GM21717 (cell line): Measurements from ENCODE around the gene TMEM72.

Experiments
- ATAC-seq: cut with Tn5 transposase; IDR thresholded peaks from one replicate; pipeline ENCODE4 v1.9.1; 2021; ENCODE audit warnings: mild to moderate bottlenecking, moderate library complexity; ENCODE audit not compliant: unreplicated experiment

Gene TMEM72

DNA sequence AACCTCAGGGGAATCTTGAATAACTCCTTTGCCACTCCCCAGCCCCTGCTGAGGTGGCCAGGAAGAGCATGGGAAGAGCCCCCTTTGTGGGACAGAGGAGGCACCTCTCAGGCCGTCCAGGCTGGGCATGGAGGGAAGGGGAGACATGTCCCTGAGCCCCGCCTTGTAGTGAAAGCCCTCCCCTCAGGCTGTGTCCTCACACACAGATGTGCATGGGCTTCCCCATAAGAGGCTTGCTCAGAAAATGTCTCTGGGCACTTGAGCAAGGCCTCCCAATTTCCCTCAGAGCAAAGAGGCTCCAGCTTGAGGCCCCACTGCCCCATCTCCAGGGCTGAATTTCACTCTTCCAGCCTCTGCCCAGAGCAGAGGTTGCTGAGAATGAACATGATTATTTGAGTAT is 3.8 kb downstream of the TMEM72 start:
- ATAC-seq = no peak

DNA sequence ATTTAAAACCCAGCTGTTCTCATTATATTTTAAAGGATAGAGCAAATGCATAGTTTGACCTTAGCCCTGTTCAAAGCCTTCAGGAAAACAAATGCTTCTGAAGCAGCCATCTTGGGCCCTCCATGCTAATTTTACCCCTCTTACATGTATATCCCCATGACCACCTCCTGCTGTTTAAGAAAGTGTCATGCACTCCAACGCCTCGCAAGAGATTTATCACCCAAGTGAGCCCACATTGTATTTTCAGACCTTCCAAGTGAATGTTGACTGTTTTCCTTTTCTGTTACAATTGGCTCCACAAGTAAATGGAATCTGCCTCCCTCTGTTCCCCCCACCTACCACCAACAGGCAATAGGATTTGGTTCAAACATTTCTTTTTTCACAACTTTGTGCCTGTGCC is 5.3 kb downstream of the TMEM72 start:
- no peak for ATAC-seq

GRCh38 chr10:44917848-44918247 is 6.7 kb downstream of the TMEM72 start:
- no peak for ATAC-seq

DNA sequence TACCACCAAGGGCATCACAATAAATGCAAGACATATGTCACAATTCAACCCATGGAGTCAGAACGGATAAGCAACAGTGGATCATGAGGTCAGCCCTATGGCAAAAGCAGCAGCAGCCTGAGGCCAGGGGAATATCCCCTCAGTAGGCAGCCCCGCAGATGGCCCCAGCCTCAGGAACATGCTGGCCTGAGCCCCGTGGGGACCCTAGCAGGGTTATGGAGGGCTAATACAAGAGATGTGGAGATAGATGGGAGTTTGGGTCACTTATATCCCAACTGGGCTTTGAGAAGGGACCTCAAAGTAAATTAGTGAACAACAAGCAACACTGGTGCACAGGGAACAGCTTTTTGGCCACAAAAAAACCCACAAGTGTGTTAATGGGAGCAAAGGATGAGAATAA is 9.1 kb downstream of the TMEM72 start:
- ATAC-seq = no peak

DNA sequence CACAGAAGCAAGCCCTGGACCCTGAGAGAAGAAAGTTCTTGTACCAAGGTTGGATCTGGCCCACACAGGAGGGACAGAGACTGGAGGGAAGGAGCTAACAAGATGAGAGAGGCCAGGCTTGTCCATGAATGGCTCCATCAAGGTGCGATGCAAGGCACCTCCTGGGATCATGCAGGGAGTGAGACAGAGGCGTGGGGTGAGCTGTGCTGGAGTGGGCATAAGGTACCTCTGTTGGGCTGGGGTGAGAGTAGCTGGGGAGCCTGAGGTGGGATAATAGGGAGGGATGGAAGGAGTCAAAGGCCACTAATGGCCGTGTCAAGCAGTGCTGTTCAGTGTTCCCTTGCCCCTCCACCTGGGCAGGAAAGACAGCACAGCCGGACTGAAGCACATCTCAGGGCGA is 9.9 kb downstream of the TMEM72 start:
- no peak for ATAC-seq

GRCh38 chr10:44921506-44921905 is 10.4 kb downstream of the TMEM72 start:
- no peak for ATAC-seq

GRCh38 chr10:44922021-44922420 is 10.9 kb downstream of the TMEM72 start:
- ATAC-seq = no peak

GRCh38 chr10:44922796-44923545 is 11.8 kb downstream of the TMEM72 start:
- ATAC-seq = no peak

DNA sequence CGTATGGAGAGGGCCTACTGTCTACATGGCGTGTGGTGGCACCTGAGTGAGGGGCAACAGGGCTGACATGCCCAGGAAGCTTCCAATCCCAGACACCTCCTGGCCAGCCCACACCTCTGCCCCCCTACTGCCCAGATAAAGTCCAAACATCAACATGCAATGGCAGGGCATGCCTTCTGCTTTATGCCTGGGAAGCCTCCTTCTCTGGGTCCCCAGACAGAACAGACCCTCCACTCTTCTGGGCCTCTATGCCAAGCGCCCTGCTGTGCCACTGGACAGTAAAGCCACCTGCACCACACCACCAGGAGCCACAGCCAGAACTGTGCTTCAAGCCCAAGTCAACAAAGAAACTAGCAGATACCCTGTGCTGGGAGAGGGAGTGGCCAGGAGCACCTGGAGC is 12.5 kb downstream of the TMEM72 start:
- no peak for ATAC-seq

- ATAC-seq = no peak
Measured at GRCh38 chr10:44924261-44925040, 13.3 kb downstream of the TMEM72 start.

DNA sequence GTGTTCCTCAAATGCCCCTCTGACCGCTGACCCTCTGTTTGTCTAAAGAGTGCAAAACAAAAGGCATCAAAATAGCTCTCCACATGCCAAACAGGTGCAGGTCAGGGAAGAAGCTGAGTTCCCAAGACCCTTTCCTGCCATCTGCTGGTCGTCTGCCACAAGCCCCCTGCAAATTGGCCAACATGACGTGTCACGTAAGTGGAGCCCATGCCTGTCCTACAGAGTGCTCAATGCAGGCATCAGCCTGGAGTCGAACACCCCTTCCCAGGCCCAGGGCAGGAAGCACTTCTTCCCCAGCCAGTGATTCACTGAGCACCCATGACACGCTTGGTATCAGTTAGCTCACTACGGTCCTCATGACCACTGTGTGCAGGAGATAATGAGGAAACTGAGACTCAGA is 14.1 kb downstream of the TMEM72 start:
- no peak for ATAC-seq

- ATAC-seq = no peak
Measured at GRCh38 chr10:44925811-44926750, 14.9 kb downstream of the TMEM72 start.

- ATAC-seq = no peak
Measured at GRCh38 chr10:44926751-44927351, 15.7 kb downstream of the TMEM72 start.

DNA sequence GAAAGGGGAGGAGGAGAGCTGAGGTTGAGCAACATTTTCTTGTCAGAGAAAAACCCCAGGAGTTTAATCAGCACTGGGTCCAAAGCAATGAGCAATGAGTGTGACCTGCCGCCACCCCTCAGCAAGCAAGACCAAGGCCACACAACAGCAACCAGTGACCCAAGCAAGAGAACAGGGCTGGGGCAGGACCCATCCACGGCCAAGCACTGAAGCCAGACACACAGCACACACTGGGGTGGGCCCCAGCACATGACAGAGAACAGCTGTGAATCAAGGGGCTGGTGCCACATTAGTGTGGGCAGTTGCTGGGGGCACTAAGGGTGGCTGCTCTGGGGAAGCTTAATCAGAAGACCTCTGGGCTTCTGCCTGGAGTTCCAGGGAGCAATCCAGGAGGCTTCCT is 16.2 kb downstream of the TMEM72 start:
- ATAC-seq = no peak

GRCh38 chr10:44928462-44928861 is 17.3 kb downstream of the TMEM72 start:
- no peak for ATAC-seq

GRCh38 chr10:44929356-44930255 is 18.5 kb downstream of the TMEM72 start:
- no peak for ATAC-seq

DNA sequence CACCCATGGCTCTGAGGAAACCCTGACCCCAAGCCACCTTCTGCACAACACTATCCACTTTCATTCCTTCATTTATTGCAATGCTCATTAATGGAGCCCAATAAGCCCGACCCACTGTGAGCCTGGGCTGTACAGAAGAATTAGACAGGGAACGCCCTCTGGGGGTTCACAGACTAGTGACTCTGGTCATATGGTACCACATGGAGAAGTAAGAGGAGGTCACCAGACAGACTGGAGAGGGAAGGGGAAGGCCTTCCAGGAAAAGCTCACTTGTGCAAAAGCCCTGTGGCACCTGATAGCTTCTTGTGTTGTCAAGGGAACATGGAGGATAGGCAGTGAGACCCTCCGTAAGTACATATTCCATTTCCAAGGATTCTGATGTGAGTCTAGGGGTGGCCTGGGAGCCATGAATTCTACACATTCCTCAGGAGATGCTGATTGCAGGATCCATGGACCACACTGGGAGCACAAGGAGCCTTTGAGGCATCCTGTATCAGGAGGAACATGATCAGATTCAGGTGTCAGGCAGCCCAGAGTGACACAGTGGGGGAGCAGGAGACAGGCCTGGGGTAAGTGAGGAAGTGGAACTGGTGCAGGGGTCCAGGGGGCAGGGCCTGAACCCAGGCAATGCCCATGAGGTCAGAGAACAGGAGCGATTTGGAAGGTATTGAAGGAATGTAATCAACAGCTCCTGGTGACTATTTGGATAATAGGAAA is 19.9 kb downstream of the TMEM72 start:
- ATAC-seq = no peak

DNA sequence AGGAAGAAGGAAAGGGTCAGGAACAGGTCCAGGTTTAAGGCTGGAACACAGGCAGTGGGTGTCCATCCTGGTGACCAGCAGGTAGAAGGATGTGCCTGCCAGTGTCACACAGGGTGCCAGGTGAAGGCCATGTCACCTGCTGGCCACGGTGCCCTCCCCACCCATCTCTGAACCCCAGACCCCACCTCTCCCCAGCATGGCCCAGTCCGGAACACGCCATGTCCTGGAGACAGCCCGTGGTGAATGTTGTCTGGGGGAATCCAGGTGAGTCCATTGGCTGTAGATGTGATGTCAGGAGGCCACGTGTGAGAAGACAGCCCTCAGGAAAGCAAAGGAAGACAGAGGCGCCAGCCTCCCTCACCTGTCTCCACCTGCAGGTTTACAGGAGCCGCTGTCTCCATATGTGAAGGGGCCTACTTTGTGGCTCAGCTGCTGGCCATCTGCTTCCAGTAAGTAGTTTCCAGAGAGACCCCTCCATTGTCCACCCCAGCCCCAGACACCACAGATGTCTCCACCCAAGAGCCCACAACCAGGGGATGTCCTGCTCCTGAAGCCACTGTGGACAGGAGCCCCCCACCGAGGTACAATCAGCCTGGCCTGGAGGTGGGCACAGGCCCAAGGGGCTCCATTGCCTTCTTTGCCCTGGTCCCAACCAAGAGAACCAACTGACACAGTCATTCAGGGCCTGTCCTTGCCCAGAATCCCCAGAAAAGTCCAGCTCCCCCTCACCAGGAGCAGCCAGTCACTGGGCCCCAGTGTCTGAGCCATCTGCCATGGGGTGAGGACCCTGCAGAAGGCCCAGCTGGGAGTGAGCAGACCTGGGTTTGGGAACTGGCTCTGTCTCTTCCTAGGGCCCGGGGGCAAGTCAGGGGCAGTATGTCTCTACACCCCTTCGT is 20.7 kb downstream of the TMEM72 start:
- ATAC-seq = no peak
